ENCODE results near the gene GNB1L.
A peak's percentile ranks its signal among the peaks of the same experiment; 100 is the strongest.

The GNB1L gene

DNA sequence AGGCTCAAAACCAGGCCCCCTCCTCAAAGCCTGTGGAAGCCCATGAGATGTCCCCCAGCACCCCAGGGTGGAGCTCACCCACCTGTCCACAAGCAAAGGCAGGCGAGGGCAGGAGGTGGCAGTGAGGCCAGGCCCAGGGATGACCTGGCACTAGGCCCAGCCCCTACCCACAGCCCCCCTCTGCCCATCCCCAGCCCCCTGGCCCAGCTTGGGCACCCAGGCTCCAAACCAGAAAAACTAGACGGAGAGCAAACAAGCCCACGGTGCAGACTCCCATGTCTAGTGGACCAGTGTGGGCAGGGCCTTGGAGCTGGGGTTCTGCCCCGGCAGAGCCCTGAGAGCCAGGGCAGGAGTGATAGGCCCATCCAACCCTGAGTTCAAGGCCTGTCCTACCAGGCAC is 111.0 kb downstream of the GNB1L start:
- no peak overlapping the region for H4K8ac ChIP-seq (ENCODE audit: low read depth, low read length)
- H3K27ac ChIP-seq (replicated peaks; ENCODE audit: low read length), result no peak overlapping the region
- no peak overlapping the region for H3K4me2 ChIP-seq (ENCODE audit: insufficient read depth, low read length, poor library complexity, severe bottlenecking)
- H3K79me1 ChIP-seq (ENCODE audit: low read depth, low read length), result peaks cover 12% of the 10 kb centered on the region
- H3K9ac ChIP-seq (ENCODE audit: low read depth, low read length, poor library complexity), result no peak overlapping the region
- H2AFZ ChIP-seq (ENCODE audit: low read length), result no peak overlapping the region
- peak overlapping the region; percentile 53 for H2BK5ac ChIP-seq (ENCODE audit: low read length)
- peak overlapping the region; percentile 37 for H2BK15ac ChIP-seq (ENCODE audit: low read length)
- H3K9me3 ChIP-seq (replicated peaks in 1 of 2; ENCODE audit: control insufficient read depth in 2 of 2, insufficient read depth in 1 of 2, low read depth in 1 of 2, low read length in 2 of 2), result no peaks in the 10 kb centered on the region
- H3K14ac ChIP-seq (ENCODE audit: low read length), result no peak overlapping the region
- H2BK12ac ChIP-seq (ENCODE audit: low read length), result peak overlapping the region; percentile 22
- H2BK120ac ChIP-seq (ENCODE audit: low read depth, low read length), result peak overlapping the region; percentile 81
- peak overlapping the region in 1 of 2 donors; percentile 15 for H3K4me3 ChIP-seq (ENCODE audit: low read length in 2 of 2)
- peak overlapping the region; percentile 65 for H3K23ac ChIP-seq (ENCODE audit: low read depth, low read length, poor library complexity)
- no peak overlapping the region for H4K91ac ChIP-seq (ENCODE audit: low read depth, low read length, poor library complexity)
- H3K4ac ChIP-seq (ENCODE audit: low read length), result no peak overlapping the region
- peak overlapping the region; percentile 92 for H2AK5ac ChIP-seq (ENCODE audit: low read depth, low read length)
- H3K27me3 ChIP-seq (ENCODE audit: control insufficient read depth in 3 of 3, insufficient read depth in 3 of 3, low read depth in 1 of 3, low read length in 3 of 3), result peaks cover 0 to 43% (median 1%) of the 10 kb centered on the region in 3 experiments
- DNase-seq (ENCODE audit: low spot score), result no peak
- no CpG with 5 or more reads among the region's 4 CpGs for WGBS, 2 donors (ENCODE audit: extremely low coverage in 2 of 2, insufficient read length in 2 of 2, insufficient replicate concordance in 1 of 2)
- peaks cover 7 to 12% of the 10 kb centered on the region in 2 donors for H3K4me1 ChIP-seq (ENCODE audit: control insufficient read depth in 2 of 2, insufficient read depth in 1 of 2, low read depth in 1 of 2, low read length in 2 of 2)
- H3K36me3 ChIP-seq (replicated peaks in 1 of 2; ENCODE audit: control insufficient read depth in 2 of 2, insufficient read depth in 2 of 2, low read length in 2 of 2), result no peaks in the 10 kb centered on the region
- peak overlapping the region; percentile 44 for H3K18ac ChIP-seq (ENCODE audit: low read length)

DNA sequence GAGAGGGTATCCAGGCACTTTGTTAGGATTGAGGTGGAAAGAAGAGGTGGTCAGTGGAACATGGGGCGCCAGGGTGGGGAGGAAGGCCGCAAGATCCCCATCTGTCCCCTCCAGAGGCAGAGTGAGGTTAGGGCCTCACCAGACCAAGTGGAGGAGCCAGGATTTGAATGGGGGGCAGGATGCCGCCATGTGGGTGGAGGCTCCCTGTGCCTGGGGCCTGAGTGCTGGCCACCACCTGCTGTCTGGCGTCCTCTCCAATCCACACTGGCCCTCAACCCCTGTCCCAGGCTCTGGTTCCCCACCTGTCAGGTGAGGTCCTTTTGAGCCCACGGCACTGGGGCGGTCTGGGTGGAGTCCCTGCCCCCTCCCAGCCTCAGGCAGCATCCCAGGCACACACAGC is 111.6 kb downstream of the GNB1L start:
- Histone ChIP-seq H3K23ac (ENCODE audit: low read depth, low read length, poor library complexity) (peak overlapping the region; percentile 65), H3K4me1 (ENCODE audit: control insufficient read depth in 2 of 2, insufficient read depth in 1 of 2, low read depth in 1 of 2, low read length in 2 of 2) (peaks cover 13 to 18% of the 10 kb centered on the region in 2 donors), H4K8ac (ENCODE audit: low read depth, low read length) (peak overlapping the region; percentile 43), H3K4me3 (ENCODE audit: low read length in 2 of 2) (no peak overlapping the region), H2BK120ac (ENCODE audit: low read depth, low read length) (no peak overlapping the region), H3K4me2 (ENCODE audit: insufficient read depth, low read length, poor library complexity, severe bottlenecking) (no peak overlapping the region), H3K4ac (ENCODE audit: low read length) (peak overlapping the region; percentile 53), H3K18ac (ENCODE audit: low read length) (peak overlapping the region; percentile 71), H2BK12ac (ENCODE audit: low read length) (no peak overlapping the region), H3K36me3 (replicated peaks in 1 of 2; ENCODE audit: control insufficient read depth in 2 of 2, insufficient read depth in 2 of 2, low read length in 2 of 2) (no peaks in the 10 kb centered on the region), H2BK5ac (ENCODE audit: low read length) (no peak overlapping the region), H3K27ac (replicated peaks; ENCODE audit: low read length) (no peak overlapping the region), H3K9ac (ENCODE audit: low read depth, low read length, poor library complexity) (no peak overlapping the region), H2AFZ (ENCODE audit: low read length) (no peak overlapping the region), H2AK5ac (ENCODE audit: low read depth, low read length) (peak overlapping the region; percentile 92), H3K79me1 (ENCODE audit: low read depth, low read length) (peaks cover 12% of the 10 kb centered on the region), H2BK15ac (ENCODE audit: low read length) (peak overlapping the region; percentile 81), H4K91ac (ENCODE audit: low read depth, low read length, poor library complexity) (no peak overlapping the region), H3K9me3 (replicated peaks in 1 of 2; ENCODE audit: control insufficient read depth in 2 of 2, insufficient read depth in 1 of 2, low read depth in 1 of 2, low read length in 2 of 2) (no peaks in the 10 kb centered on the region), H3K27me3 (ENCODE audit: control insufficient read depth in 3 of 3, insufficient read depth in 3 of 3, low read depth in 1 of 3, low read length in 3 of 3) (peaks cover 0 to 40% (median 1%) of the 10 kb centered on the region in 3 experiments), H3K14ac (ENCODE audit: low read length) (peak overlapping the region; percentile 38)
- DNase-seq (ENCODE audit: low spot score), result no peak
- WGBS, 2 donors (ENCODE audit: extremely low coverage in 2 of 2, insufficient read length in 2 of 2, insufficient replicate concordance in 1 of 2), result no CpG with 5 or more reads among the region's 6 CpGs

DNA sequence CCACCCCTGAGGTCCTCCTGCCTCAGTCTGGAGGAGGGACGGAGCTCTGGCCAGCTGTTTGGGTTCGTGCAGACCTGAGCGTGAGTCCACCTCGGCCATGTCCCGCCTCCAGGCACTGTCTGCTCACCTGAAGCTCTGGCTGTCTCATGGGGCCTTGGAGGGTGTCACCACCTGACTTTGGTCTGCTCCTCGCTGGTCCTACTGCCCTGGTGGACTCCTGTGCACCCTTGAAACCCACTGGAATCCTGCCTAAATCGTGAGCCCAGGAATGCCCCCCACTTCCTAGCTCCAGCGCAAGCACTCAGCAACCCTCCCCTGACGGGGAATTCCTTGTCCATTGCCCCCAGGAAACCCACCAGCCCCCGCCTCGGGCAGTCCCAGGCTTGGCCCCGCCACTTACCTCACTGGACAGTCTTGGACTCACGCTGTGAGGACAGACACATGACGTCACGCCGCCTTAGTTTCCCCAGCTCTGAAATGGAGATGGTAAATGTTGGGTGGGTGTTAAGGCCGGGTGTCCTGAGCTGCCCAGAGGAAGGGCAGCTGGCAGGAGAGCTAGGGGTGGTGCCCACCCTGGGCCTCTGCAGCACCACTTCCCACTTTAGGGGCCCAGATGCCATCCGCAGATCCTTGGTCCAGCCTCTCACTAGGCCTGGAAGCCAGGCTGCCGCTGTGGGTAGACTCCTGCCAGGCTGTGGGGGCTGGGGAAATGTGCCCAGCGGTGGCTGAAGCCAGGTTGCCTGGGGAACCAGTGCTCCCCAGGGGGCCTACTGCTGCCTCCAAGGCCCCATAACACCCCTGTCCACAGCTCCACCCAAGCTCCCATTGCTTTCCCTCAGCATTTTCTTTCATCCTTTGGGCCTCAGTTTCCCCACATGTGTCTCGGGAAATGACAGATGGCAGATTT is 112.3 kb downstream of the GNB1L start:
- H2BK12ac ChIP-seq (ENCODE audit: low read length), result peak overlapping the region; percentile 84
- H2BK15ac ChIP-seq (ENCODE audit: low read length), result peak overlapping the region; percentile 67
- no peak overlapping the region for H2AFZ ChIP-seq (ENCODE audit: low read length)
- H3K36me3 ChIP-seq (replicated peaks in 1 of 2; ENCODE audit: control insufficient read depth in 2 of 2, insufficient read depth in 2 of 2, low read length in 2 of 2), result no peaks in the 10 kb centered on the region
- DNase-seq (ENCODE audit: low spot score), result no peak
- H3K18ac ChIP-seq (ENCODE audit: low read length), result peak overlapping the region; percentile 85
- H3K9ac ChIP-seq (ENCODE audit: low read depth, low read length, poor library complexity), result peak overlapping the region; percentile 77
- H2BK5ac ChIP-seq (ENCODE audit: low read length), result peak overlapping the region; percentile 53
- peaks cover 10% of the 10 kb centered on the region for H3K79me1 ChIP-seq (ENCODE audit: low read depth, low read length)
- H3K14ac ChIP-seq (ENCODE audit: low read length), result peak overlapping the region; percentile 75
- no peak overlapping the region for H2BK120ac ChIP-seq (ENCODE audit: low read depth, low read length)
- H3K27me3 ChIP-seq (ENCODE audit: control insufficient read depth in 3 of 3, insufficient read depth in 3 of 3, low read depth in 1 of 3, low read length in 3 of 3), result peaks cover 0 to 38% (median 1%) of the 10 kb centered on the region in 3 experiments
- no peak overlapping the region for H3K27ac ChIP-seq (replicated peaks; ENCODE audit: low read length)
- H3K4me2 ChIP-seq (ENCODE audit: insufficient read depth, low read length, poor library complexity, severe bottlenecking), result no peak overlapping the region
- peak overlapping the region; percentile 73 for H3K23ac ChIP-seq (ENCODE audit: low read depth, low read length, poor library complexity)
- WGBS, 2 donors (ENCODE audit: extremely low coverage in 2 of 2, insufficient read length in 2 of 2, insufficient replicate concordance in 1 of 2), result no CpG with 5 or more reads among the region's 21 CpGs
- peak overlapping the region; percentile 53 for H3K4ac ChIP-seq (ENCODE audit: low read length)
- H4K8ac ChIP-seq (ENCODE audit: low read depth, low read length), result no peak overlapping the region
- peaks cover 18 to 25% of the 10 kb centered on the region in 2 donors for H3K4me1 ChIP-seq (ENCODE audit: control insufficient read depth in 2 of 2, insufficient read depth in 1 of 2, low read depth in 1 of 2, low read length in 2 of 2)
- no peak overlapping the region for H3K4me3 ChIP-seq (ENCODE audit: low read length in 2 of 2)
- peak overlapping the region; percentile 92 for H2AK5ac ChIP-seq (ENCODE audit: low read depth, low read length)
- H3K9me3 ChIP-seq (replicated peaks in 1 of 2; ENCODE audit: control insufficient read depth in 2 of 2, insufficient read depth in 1 of 2, low read depth in 1 of 2, low read length in 2 of 2), result no peaks in the 10 kb centered on the region
- no peak overlapping the region for H4K91ac ChIP-seq (ENCODE audit: low read depth, low read length, poor library complexity)

DNA sequence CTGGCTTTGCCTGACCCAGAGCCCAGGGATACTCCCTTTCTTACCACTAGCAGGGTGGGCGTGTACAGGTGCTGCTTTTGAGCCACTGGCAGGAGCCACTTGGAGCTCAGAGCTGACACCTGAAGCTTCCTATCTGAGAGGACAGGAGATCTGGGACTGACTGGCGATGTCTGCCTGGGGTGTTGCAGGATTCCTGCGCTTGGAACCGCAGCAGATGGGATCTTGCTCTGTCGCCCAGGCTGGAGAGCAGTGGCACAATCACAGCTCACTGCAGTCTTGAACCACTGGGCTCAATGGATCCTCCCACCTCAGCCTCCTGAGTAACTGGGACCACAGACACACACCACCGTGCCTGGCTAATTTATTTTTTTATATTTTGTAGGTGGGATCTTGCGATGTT is 113.6 kb downstream of the GNB1L start:
- no peak overlapping the region for H2AFZ ChIP-seq (ENCODE audit: low read length)
- no peak overlapping the region for H4K91ac ChIP-seq (ENCODE audit: low read depth, low read length, poor library complexity)
- H3K27me3 ChIP-seq (ENCODE audit: control insufficient read depth in 3 of 3, insufficient read depth in 3 of 3, low read depth in 1 of 3, low read length in 3 of 3), result peaks cover 0 to 50% (median 1%) of the 10 kb centered on the region in 3 experiments
- H3K18ac ChIP-seq (ENCODE audit: low read length), result peak overlapping the region; percentile 57
- peak overlapping the region; percentile 93 for H2AK5ac ChIP-seq (ENCODE audit: low read depth, low read length)
- H3K4me3 ChIP-seq (ENCODE audit: low read length in 2 of 2), result no peak overlapping the region
- H3K23ac ChIP-seq (ENCODE audit: low read depth, low read length, poor library complexity), result no peak overlapping the region
- H3K9me3 ChIP-seq (replicated peaks in 1 of 2; ENCODE audit: control insufficient read depth in 2 of 2, insufficient read depth in 1 of 2, low read depth in 1 of 2, low read length in 2 of 2), result no peaks in the 10 kb centered on the region
- no peak overlapping the region for H3K9ac ChIP-seq (ENCODE audit: low read depth, low read length, poor library complexity)
- no peak overlapping the region for H2BK5ac ChIP-seq (ENCODE audit: low read length)
- H3K27ac ChIP-seq (replicated peaks; ENCODE audit: low read length), result no peak overlapping the region
- no peak overlapping the region for H3K4ac ChIP-seq (ENCODE audit: low read length)
- peak overlapping the region; percentile 81 for H2BK15ac ChIP-seq (ENCODE audit: low read length)
- H2BK12ac ChIP-seq (ENCODE audit: low read length), result peak overlapping the region; percentile 14
- H2BK120ac ChIP-seq (ENCODE audit: low read depth, low read length), result no peak overlapping the region
- no peak overlapping the region for H4K8ac ChIP-seq (ENCODE audit: low read depth, low read length)
- no CpG with 5 or more reads among the region's 7 CpGs for WGBS, 2 donors (ENCODE audit: extremely low coverage in 2 of 2, insufficient read length in 2 of 2, insufficient replicate concordance in 1 of 2)
- H3K36me3 ChIP-seq (replicated peaks in 1 of 2; ENCODE audit: control insufficient read depth in 2 of 2, insufficient read depth in 2 of 2, low read length in 2 of 2), result no peaks in the 10 kb centered on the region
- no peak overlapping the region for H3K4me2 ChIP-seq (ENCODE audit: insufficient read depth, low read length, poor library complexity, severe bottlenecking)
- peaks cover 9% of the 10 kb centered on the region for H3K79me1 ChIP-seq (ENCODE audit: low read depth, low read length)
- no peak overlapping the region for H3K14ac ChIP-seq (ENCODE audit: low read length)
- H3K4me1 ChIP-seq (ENCODE audit: control insufficient read depth in 2 of 2, insufficient read depth in 1 of 2, low read depth in 1 of 2, low read length in 2 of 2), result peaks cover 16 to 25% of the 10 kb centered on the region in 2 donors
- no peak for DNase-seq (ENCODE audit: low spot score)
